ENCODE results near the gene DCST2.
A peak's percentile ranks its signal among the peaks of the same experiment; 100 is the strongest.

The DCST2 gene

DNA sequence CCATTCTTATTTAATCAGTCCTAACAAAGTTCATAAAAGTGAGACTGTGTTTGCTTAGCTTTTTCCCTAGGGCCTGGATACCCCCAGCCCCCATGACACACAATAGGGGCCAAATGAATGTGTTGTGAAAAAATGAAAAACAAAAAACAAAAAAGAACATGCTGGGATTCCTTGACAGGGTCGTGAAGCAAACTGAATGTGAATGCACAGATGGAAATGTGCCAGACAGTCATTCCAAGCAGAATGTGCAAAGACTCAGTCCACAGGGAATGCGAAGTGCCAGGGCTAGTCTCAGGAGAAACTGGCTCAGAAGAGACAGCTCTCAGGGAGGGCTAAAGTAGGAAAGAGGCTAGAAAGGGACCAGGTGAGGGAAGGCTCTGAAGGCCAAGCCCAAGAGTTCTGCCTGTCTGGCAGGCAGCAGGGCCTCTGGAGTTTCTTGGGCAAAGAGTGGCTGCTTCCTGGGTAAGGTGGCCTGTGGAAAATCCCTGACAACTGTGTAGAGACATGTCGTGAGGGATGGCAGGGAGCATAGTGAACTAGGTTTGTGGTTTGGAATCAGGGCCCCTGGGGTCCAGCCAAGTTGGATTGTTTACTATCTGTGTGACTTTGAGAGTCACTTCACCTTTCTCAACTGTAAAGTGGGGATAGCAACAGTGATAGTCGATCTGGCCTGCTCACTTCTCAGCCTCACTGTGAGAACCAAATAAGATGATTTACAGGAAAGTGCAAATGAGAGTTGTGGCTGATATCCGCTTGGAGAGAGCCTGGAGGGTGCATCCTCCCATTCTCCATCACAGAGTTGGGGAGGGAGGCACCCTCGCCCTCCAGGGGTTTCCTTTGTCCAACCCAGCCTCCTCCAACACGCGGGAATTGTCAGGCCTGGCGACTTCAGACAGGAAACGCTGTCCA, 16.3 kb upstream of the DCST2 start:
- DNase-seq (ENCODE audit: low spot score) = no peak

DNA sequence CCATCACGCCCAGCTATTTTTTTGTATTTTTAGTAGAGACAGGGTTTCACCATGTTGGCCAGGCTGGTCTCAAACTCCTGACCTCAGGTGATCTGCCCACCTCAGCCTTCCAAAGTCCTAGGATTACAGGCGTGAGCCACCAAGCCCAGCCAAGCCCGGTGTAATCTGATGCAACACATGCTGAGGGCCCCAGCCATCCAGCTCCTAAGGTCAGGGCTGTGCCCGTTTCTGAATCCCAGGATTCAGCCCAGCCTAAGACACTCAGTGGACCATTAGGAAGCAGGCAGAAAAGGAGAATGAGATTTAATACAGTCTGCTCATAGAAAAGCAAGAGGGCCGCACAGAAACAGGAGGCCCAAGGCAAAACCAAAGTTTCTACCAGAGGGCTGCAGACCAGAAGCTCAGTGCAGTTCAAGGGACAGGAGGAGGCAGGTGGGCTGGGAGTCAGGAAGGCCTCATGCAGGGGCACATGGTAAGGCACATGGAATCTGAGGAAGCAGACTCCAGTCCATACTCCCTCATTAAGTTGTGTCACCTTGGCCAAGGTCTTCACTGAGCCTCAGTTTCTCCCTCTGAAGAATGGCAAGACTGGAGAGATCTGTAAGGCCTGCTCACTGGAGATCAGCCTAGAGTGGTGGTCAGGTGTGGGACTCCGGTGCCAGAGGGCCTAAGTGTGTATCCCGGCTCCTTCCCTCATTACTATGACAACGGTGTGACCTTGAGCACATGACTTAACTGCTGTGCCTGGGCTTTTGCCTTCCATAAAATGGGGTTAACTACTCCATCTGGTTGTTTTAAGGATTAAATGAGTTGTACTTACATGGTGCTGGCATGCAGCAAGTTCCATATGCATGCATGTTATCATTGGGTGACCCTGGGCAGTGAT, 15.1 kb upstream of the DCST2 start:
- no peak for DNase-seq (ENCODE audit: low spot score)

DNA sequence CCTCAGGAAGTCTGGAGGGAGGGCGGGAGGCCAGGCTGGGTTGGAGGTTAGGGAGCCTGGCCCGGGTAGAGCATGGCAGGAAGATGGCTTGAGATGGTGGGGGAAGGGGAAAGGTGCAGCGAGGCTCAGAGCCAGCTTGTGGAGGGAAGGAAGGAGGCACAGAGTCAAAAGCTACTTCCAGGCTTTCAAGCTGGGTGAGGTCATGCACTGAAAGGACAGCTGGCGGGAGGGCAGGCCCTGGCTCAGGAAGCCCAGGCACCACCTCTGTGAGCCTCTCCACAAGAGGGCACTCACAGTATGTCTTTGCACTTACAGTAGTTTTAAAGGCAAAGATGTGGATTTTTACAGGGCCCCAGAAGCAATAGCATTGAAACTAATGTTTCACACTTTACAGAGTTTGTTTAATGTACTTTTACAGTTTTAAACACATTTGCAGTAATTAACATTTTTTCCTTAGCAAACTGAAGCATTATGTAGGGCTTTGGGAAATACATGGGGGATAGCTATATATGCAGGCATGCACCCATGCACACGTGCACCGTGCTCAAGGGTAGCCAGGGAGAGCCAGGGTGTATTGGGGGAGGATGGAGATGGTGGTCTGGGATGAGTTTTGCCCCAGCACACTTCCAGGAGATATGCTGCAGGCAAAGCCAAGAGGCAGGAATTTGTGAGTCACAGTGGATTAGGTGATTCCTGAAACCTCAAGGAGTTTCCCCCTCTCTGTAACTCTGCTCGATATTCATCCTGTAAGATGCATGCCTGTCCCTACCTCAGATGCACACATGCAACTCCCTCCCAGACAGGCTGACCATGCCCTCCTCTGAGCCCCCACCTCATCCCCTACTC, 11.5 kb upstream of the DCST2 start:
- peak; percentile 89 for DNase-seq (ENCODE audit: low spot score)

DNA sequence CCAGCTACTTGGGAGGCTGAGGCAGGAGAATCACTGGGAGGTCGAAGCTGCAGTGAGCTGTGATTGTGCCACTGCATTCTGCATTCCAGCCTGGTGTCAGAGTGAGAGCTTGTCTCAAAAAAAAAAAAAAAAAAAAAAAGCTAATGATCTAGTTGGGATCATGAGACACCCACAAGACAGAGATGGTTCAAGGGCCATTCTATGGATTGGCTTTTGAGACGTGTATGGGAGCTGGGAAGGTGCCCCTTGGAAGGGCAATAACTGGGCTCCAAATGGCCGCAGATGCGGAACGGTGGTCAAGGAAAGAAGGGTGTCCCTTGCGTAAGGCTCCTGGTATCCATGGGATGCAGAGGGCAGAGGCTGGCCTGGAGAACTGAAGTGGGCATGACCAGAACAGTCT, 10.8 kb upstream of the DCST2 start:
- no peak for DNase-seq (ENCODE audit: low spot score)

DNA sequence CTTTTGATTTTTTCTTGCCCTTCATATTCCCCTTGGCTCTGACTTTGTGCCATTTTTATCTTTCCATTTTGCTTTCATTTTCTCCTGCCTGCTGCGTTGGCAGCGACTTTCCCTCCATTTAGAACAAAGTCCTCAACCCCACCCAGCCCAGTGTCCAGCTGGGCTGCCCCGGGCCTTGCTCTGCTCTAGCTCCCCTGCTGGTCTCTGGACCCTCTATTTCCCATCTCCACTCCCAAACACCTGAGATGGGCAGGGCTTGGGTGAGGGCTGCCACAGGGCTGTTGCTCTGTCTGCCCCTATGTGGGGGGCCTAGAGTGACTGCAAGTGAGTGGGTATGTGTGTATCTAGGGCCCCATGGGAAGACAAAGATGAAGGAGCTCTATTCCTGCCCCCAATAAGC, 10.2 kb upstream of the DCST2 start:
- no peak for DNase-seq (ENCODE audit: low spot score)

DNA sequence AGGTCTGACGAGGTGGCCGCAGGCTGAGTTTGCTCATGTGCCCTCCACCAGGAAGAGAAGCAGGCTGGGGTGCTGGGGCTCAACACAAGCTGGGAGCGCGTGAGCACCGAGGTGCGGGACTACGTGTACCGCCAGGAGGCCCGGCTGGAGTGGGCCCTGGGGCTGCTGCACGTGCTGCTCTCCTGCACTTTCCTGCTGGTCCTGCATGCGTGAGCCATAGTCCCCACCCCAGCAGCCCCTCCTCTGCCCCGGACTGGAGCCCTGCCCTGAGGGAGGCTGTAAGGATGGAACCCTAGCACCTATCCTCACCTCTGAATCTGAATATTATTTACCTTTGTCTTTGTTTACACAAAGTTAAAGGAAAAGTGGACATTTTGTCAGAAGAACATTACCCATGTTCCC, 9.7 kb upstream of the DCST2 start:
- DNase-seq (ENCODE audit: low spot score) = no peak

DNA sequence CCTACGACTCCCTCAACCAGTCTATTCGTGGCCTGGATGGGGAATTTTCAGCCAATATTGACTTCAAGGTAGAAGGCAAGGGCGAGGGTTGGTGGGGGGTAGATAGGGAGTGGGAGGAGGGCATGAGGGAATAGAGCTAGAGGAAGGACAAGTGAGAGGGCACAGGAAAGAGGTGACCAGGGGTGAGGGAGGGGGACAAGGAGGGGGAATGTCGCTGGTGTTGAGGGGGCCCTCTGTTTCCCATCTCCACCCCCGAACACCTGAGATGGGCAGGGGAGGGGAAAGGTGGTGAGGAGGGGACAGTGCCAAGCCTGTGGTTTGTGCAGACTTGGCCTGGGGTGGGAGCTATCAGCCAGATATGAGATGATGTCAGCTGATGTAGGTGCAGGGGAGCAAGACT, 9.2 kb upstream of the DCST2 start:
- no peak for DNase-seq (ENCODE audit: low spot score)

DNA sequence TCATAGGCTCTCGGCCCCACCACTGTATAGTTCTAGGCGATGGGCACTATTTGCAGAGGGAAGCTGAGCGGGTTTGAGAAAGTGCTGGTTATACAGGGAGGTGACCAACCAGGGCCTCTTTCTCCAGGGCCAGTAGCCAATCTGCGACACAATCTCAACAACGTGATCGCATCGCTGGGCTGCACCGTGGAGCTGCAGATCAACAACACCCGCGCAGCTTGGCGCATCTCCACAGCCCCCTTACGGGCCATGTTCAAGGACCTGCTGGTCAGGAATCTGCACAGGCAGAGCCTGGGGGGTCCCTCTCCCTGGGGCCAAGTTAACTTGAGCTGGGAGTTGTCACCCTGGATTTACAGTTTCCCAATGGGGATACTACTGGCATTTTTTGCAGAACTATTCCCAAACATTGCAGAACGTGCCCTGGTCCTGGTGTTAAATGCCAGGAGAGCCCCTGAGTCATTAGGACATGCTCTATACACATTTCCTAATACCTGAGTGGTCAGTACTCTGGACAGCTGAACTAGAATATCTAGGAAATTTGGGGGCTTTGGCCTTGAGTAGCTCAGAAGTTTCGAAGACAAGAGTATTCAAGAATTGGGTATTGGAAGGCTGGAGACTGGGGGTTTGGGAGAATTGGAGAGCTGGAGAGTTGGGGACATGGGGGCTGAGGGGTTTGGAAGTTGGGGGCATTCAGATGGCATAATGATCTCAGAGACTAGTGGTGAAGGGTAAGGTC, 6.9 kb upstream of the DCST2 start:
- no peak for DNase-seq (ENCODE audit: low spot score)

DNA sequence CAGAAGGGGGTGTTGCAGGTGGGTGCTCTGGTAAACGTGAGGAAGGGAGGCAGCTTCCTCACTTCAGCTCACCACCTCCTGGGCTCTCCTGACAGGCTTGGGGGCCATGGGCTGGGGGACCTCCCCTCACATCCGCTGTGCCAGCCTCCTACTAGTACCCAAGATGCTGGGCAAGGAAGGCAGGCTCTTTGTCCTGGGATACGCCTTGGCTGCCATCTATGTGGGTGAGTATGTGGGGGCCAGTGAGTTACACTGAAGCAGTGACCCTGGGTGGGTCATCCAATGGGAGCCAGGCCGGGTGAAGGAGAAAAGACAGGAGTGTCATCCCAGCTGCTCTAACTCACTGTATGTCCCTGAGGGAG, 5.7 kb upstream of the DCST2 start:
- DNase-seq (ENCODE audit: low spot score) = no peak

DNA sequence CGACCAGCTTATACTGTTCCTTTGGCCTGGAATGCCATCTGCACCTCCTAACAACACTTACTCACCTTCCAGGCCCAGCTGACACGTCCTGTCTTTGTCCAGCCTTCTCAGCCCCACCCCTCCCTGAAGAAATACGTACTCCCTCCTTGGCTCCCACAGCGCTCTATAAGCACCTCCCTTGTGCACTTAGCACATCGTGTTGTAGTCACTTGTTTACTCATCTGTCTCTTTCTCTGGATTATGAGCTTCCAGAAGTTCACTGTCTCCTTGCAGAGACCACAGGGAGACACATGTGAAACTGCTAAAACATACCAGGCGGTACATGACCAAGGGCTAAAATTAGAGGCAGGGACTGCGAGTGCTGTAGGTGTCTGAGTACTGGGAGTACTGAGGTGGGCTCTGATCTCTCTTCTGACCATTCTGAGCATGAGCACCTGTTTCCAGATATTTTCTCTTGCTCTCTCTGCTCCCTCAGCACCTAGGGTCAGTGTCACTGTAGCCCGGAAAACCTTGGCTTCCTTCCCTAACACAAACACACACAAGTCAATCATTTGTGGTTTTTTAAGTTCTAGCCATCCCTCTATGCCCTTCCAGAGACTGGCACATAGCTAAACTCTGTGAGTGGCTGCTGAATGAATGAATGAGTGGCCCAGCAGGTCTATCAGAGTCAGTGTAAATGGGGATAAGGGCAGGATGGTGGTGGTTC, 5.2 kb upstream of the DCST2 start:
- DNase-seq (ENCODE audit: low spot score) = no peak

DNA sequence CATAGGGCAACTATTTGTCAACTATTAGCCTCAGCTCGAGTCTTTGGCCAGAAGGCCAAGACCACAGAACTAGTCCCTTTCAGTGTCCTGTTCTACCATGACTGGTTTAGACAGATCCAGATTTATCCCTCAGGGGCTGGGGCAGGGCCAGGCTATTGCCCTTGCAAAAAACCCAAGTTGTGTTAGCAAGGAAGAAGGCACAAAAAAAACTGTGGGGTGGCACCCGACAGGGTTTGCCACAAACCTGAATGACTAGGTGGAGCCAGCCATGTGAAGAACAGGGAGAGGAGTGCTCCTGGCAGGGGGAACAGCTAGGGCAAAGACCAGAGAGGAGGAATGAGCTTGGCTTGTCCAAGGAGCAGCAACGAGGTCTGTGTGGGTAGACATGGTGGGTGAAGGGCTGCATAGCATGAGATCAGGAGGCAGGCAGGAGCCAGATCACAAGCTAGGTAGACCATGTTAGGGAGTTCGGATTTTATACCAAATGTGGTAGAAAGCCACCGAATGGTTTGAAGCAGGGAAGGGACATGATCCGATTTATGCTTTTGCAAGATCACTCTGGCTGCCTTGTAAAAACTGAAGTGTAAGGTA, 4.4 kb upstream of the DCST2 start:
- no peak for DNase-seq (ENCODE audit: low spot score)

DNA sequence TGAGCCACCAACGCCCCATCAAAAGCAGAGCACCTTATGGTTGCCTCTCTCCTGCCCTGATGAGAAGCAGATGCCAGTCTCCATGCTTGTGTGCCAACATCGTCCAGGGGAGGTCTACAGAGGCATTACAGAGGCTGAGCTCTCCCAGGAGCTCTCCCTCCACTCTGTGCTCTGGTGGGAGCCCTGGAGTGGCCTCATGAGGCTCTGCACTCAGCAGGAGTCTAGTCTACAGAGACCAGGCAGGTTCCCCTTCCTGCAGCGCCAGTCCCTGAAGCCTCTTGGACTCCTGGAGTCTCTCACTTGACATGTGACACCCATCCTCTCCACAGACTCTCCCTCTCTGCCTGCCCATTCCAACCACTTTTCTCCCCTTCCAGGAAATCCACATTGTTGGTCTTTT, 3.5 kb upstream of the DCST2 start:
- DNase-seq (ENCODE audit: low spot score) = no peak

DNA sequence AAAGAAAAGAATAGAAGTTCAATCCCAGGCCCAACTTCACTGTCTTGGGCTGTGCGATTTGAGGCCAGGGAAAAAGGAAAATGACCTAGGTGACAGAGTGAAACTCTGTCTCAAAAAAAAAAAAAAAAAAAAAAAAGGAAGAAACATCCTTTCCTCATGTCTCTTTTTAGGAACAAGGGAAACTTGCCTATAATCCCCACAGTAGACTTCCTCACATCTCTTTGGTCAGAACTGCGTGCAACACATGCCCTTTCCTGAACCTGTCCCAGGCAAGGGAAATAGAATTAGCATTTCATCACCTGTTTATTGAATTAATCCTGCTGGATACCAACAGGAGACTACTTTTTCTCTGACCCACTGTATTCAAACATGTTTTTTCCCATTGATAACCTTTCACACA, 2.4 kb upstream of the DCST2 start:
- DNase-seq (ENCODE audit: low spot score) = no peak

DNA sequence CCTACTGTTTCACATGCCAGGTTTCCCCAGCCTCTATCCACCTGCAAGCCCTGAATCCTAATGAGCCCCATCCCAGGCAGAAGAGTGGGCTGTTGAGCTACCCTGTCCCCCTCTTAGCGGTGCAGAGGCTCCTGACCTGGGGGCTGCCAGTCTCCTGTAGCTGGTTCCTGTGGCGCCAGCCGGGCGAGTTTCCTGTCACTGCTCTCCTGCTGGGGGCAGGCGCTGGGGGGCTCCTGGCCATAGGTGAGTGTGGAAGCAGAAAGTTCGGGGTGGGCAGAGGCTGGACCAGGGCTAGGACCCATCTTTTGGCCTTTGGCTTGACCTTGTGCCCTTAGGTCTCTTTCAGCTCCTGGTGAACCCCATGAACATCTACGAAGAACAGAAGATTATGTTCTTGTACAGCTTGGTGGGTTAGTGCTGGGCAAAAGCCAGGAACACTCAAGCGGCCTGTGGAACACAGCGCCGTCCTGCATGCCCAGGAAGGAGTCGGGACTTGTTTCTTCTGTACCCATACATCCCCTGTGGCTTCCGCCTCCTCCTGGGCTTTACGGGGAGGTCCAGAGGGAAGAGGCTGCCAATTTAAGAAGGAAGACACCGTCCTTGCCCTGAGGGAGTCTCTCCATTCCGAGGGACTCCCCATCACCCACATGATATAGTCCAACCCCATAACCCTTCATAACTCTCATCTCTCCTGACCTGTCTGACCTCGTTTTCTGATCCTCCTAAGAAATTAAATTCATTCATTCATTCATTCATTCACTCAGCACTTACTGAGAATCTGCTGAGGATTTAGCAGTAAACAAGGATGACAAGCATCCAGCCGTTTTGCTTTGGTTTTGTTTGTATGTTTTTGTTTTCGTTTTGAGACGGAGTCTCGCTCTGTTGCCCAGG, 982 bp upstream of the DCST2 start:
- DNase-seq (ENCODE audit: low spot score) = no peak

DNA sequence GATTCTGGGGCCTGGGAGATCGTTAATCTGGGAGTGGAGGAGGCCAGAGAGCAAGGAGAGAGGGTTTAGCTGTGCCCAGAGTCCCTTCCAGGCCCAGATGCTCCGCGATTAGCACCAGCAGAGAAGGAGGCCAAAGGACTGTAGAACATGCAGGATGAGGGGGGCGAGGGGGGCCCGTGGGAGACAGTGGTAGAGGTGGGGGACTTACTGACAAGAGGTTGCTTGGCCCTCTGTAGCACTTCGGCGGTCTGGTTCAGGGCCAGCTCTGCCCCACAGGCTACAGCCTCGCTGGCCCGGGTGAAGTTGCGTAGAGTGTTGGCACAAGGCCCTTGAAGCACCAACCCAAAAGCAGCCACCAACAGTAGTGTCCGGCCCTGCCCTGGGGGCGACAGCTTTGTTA, 695 bp downstream of the DCST2 start:
- DNase-seq (ENCODE audit: low spot score) = no peak

DNA sequence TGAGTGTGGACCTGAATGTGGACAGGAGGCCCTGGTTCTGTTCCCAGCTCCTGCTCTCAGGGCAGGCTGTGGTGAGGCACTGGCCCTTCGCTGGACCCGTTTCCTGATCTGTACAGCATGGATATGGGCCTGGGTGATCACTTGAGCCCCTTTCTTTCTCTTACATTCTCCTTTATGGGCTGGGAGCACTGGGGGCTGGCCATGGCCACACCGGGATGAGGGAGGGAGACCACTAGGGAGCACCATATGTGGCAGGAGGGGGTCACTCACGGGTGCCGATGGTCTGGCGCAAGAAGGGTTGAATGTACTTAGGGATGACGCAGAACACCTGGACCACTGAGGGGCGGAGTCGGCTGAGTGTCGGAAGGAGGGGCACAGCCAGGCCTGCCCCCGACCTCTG, 2.7 kb downstream of the DCST2 start:
- DNase-seq (ENCODE audit: low spot score) = no peak

DNA sequence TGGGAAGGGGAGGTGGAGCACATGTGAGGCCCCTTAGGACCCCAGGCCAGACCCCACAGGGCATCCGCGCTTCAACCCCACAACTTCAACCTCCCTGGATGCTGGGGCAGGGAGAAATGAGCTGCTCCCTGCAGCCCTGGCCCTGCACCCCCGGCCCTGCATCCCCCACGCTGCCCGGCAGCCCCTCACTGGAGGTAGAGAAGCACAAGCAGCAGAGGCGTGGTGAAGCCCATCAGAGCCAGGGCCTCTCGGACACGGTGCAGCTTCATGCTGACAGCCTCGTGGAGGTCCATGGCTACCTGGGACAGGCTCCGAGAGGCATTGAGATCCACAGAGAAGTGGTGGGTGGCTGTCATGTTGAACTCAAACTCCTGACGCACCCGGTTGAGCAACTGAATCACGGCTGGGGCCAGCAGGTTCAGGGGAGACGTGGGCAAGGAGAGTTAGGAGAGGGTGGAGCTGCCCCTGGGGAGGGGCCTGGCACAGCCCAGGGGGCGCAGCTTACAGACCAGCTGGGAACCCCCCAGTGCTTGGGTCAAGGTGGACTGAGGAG, 3.3 kb downstream of the DCST2 start:
- DNase-seq (ENCODE audit: low spot score) = no peak

DNA sequence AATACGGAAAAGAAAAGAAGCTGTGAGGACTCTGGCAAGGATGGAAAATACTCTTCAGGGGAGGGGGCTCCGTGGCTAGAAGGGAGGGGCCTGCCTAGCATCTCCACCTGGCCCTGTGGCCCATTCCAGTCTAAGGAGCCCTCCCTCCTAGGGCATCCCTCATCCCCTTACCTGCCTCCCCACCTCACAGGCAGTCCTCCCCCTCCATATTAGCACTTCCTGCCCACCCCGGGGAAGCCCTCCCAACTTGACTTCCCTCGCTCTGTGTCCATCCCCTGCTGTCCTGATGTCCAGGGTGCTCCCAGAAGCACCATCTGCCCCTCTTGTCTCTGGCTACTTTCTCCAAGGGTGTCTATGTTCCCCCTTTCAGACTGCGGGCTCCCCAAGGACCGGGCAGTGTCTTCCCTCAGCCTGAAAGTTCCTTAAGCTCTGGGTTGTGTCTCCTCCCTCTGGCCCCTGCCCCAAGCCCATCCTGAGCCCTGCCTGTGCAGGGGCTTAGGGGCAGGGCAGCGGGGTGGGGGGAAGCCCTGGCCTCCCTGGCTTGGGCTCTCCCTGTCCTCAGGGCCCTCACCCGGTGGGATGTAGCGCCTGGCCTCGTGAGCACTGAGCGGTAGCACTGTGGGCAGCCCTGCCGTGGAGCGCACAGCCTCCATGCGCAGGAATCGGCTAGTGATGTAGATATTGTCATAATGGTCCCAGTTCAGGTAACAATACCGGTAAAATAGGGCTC, 3.9 kb downstream of the DCST2 start:
- no peak for DNase-seq (ENCODE audit: low spot score)

DNA sequence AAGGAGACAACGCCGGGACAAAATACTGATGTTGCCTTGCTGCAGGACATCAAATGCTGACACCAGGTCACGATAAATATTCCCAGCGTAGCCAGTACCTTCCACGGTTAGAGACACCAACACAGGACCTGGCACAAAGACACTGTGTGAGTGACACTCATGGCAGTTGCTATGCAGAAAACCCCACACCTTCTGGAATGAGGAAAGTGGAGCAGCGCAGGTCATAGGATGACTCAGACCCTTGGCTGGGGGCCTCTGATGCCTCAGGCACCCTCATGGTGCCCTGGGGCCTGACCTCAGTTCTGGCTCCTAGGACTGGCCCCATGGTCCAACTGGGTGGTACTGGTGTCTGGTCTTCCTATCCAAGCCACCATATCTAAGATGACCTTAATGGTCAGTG, 7.0 kb downstream of the DCST2 start:
- DNase-seq (ENCODE audit: low spot score) = no peak

All from globus pallidus (tissue), 1 donor.